NT2/D1 (cell line): ENCODE measurements around the gene WWTR1.

ENCODE experiments used
- SUZ12 ChIP-seq: IDR thresholded peaks from 2 replicates; pipeline ENCODE4 v1.6.1; 2011; ENCODE audit not compliant: insufficient read length, insufficient read depth; ENCODE audit errors: extremely low read depth
- YY1 ChIP-seq: IDR thresholded peaks from 2 replicates; pipeline ENCODE4 v1.6.1; 2011; ENCODE audit not compliant: insufficient read length, insufficient read depth
- ZNF274 ChIP-seq: IDR thresholded peaks from 2 replicates; pipeline ENCODE4 v1.6.1; 2011; ENCODE audit warnings: mild to moderate bottlenecking, low read depth, low read length

DNA sequence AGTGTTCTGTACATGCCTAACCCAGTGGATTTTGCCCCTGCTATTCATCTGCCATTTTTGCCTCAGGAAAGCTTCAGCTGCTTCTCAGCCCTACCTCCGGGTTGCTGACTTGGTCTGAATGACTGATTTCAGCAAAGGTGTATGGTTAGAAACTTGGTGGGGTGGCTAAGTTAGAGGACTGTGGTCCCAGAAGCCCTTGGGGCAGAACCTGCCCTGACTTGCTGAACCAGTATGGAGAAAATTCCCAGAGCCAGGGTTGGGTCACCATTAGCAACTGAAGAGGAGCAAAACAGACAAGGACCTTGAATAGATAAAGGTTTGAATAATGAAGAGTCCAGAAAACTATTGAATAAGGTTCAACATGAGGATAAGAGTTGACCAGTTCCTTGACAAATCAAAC, 6.1 kb upstream of the WWTR1 start:
- no peak for TF ChIP-seq YY1
- no peak for TF ChIP-seq ZNF274
- TF ChIP-seq SUZ12 = no peak
